ENCODE measurements around the gene AK2.

DNA sequence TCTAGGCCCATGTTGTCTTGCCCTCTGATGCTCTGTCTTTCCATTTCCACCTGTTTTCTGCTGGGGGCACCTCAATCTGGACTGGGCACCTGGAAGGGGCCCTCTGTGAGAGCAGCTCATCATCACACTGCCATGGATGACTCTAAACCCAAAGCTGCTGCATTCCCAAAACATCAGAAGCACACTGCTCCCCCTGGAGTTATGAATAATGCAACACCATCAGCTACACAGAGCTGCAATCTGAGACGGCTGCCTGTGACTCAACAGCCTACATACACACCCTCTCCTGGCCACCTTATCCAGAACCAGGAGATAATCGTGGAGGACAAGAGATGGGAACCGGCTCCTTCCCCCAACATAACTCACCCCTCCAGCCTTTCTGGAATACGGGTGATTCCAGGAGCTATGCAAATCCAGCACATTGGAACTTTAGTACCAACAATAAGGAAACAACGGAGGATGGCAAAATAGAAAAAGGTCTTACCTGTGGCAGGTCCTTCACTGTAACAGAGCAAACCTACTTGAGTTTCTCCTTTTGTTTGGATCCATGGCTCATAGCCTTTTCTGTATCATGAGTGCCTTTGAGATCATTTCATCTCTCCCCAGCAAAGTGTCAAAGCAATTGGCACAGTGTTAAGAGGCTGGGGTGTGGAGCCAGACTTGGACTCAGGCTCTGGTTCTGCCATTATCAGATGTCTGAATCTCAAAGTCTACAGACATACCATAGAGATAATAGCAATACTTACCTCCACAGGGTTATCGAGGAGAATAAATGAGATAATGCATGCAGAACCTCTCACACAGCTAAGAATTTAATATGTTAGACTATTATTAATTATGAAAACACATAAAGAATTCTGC lies 29.3 kb downstream of the AK2 start:
- TF ChIP-seq POLR2A (IDR thresholded peaks at IDR 0.05): no peak
- TF ChIP-seq, protein P1, sequence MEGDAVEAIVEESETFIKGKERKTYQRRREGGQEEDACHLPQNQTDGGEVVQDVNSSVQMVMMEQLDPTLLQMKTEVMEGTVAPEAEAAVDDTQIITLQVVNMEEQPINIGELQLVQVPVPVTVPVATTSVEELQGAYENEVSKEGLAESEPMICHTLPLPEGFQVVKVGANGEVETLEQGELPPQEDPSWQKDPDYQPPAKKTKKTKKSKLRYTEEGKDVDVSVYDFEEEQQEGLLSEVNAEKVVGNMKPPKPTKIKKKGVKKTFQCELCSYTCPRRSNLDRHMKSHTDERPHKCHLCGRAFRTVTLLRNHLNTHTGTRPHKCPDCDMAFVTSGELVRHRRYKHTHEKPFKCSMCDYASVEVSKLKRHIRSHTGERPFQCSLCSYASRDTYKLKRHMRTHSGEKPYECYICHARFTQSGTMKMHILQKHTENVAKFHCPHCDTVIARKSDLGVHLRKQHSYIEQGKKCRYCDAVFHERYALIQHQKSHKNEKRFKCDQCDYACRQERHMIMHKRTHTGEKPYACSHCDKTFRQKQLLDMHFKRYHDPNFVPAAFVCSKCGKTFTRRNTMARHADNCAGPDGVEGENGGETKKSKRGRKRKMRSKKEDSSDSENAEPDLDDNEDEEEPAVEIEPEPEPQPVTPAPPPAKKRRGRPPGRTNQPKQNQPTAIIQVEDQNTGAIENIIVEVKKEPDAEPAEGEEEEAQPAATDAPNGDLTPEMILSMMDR (IDR thresholded peaks at IDR 0.05): peak in 4 of 6 experiments; percentile 32 to 63 (median 55)
